GM19099 (cell line): ENCODE data around the gene ANK3.

Experiments
- POLR2A ChIP-seq: IDR thresholded peaks from 3 replicates; pipeline ENCODE4 v1.6.1; 2011; ENCODE audit warnings: low read depth; ENCODE audit not compliant: insufficient read length; ENCODE audit errors: extremely low read depth

The ANK3 gene

DNA sequence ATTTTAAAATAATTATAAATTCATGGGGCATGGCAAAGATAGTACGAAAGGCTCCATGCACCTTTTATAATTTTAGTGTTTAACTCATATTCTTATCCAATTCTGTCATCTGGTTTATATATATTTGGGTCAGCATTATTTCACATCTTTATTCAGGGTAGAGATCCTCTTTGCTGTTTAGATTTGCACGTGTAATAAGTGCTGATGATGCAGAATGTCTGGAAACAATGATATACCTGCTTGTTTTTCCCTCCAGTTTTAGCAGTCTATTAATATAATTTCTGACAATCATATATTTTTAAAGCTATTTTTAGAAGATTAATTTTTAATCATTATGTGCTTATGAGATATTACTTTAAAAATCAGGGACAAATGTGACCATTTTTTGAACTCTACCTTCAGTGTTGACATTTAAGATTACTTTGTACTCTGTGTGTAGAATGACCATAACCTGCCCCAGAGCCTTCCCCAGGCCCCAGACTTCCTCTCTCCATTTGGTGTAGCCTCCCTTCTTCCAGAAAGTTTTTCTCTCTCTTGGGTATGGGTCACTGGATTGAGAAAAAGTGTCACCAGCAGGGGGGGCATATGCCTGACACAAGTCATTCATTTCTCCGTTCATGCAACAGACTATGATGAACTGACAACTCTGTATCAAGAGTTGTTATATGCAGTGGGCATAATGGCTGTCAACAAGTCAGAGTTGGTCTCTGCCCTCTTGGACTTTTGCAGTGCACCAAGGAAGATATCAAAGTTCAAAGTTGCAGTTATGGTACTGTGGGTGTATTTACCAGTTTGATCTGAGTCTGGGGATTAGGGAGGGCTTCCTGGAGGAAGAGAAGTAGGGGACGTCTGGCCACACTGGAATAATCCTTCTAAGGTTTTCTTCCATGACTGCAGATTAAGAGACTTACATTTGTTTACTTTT lies 290.7 kb downstream of the ANK3 start:
- TF ChIP-seq POLR2A: no peak

DNA sequence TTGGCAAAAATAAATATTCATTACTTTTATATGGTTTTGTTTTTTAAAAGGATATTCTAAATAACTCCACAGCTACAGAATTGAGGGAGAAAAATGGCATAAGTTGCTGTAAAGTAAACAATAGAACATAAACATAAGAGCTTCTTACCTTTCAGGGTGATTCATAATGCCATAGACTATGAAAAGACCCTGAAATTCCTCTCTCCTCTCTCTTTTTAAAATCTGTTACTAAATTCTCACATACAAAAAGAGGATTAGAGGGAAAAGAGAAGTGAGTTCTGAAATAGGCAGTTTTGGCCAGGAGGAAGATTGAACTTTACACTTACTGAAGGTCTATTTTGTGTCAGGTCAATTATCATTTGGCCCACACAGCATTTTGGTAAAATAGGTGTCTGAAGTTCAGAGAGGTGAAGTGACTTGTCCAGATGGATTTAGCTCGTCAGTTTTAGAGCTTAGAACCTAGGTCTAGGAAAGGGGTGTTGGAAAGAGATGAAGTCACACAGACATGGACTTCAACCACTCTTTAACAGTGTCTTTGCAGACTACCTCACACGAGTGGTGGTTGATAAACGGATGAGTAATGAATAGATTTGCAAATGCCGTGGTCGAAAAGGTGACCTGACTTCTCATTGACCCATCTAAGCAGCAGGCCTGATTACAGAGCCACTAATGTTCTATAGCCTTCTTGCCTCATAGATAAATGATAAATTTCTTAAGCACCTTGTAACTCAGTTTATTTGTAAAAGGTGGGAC lies 292.7 kb downstream of the ANK3 start:
- TF ChIP-seq POLR2A: no peak

DNA sequence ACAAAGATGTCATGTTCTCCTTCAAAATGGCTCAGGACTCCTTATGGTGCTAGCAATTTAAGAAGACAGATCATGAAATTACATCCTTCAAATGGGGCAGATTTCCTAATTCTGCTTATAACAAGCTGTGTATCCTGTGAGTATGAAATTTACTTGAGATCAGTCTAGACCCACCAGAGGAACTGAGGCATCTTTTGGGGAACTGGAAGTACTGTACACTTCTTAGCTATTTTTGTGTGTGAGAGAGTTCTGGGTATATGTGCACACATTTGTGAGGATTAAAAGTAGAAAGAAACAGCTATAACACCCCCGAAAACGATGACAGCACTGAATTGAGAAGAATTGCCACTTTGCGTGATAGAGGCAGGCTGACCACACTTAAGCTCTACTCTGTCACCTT lies 296.4 kb downstream of the ANK3 start:
- TF ChIP-seq POLR2A: no peak

DNA sequence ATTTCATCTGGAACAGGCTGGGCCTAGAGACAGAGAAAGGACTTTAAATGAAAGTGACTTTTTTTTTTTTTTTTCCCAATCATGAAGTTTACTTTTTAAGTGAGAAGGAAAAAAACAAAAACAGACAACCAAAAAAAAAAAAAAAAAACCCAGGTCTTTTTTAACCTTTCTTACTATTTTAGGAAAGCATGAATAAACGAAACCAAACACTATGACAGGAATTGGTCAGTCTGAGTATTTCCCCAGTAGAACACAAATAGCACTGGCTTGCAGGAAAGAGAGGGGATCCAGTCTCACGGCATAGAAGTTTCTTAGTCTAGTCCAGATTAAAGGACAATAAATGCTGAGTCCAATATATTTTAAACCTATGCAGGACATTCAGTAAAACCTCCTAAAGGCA lies 302.8 kb downstream of the ANK3 start:
- no peak for TF ChIP-seq POLR2A

DNA sequence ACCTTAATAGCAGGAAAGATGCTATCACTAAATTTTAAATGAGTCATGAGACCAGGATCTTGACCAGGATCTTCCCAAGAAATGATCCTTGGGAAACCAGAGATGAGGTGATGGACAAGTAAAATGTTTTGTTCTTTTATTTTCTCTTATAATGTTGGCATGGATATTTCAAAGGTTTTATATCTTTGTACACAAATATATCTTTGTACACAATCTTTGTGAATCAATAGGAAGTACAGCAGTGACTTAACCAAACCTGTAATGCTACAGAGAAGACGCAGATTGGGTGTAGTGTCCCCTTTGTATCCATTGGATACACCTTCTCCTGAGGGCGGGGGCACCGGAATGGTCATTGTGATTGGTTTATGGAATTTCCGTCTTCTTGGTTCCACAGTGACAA lies 303.3 kb downstream of the ANK3 start:
- TF ChIP-seq POLR2A: no peak

DNA sequence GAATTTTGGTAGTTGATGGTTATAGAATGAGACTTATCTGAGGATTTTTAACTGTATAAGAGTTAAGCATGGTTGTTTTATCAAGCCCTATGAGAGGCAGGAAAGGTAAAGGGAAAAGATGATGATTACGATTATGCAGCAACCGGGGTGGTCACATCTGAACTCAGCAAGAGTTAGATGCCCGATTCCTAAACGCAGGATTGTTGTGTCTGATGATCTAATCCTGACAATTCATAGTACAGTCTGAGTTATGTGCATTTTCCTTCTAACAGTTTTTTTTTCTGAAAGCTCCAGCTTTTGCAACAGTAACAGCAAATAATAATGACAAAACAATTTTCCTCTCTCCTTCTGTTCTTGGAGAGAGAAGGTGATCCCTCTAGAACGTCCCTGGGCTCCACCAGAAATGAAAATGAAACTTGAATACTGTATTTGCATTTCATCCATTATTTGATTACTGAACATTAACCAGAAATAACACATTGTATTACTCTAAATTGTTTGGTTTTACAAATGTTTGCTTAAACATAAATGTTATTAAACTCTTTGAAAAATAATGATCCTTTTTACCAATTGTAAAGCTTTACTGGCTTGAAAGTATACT lies 306.8 kb downstream of the ANK3 start:
- TF ChIP-seq POLR2A: no peak

DNA sequence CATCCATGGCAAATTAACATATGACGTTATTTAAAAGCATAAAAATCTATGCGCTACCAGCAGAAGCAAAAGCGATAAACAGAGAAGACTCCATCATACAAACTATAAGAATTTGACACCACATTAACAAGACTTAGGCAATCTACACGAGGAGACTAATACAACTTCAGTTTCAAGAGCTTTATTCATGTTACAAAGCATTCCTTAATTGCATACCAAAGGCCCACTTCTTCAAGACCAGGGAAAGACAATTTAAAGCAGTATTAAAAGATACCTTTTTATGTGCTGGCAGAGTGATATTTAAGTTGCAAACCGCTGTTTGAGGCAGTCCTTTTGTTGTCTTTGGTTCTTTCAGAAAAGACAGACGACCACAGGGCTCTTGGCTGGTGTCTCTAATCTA lies 307.3 kb downstream of the ANK3 start:
- no peak for TF ChIP-seq POLR2A

DNA sequence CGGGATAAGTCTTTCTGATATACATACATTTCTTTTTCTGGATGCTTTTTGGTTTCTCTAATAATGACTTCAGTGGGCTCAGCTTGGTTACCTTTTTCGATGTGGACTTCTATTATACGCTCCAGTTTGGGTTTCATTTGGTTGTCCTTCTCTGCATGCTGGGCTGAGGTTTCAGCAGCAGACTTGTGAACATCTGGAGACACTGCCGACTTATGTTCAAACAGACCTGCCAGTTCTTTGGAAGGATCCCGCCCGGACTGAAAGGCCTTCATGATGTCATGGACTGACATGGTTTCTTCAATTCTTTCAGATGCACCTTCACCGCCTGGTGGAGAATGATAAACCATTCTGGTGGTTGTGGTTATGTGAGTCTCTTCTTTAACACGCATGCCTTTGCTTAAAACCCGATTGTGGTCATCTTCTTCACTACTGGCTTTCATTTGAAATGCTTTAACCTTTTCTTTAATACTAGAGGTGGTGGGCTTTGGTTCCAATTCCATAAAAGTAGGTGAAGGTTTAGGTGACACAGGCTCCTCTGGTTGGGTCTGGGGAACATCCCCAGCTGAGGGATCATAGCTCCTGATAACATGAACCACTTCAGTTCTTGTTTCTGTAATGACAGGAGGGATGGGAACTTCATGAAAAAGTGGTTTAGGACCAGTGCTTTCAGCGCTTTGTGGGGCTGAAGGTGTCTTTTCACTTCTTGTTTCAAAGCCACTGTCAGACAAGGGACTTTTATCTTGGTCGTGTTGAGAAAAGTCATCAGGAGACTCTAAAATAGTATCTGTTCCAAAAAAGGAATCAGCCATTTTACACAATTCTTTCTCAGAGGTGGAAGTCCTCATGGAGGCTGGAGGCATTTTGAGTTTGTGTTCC lies 315.7 kb downstream of the ANK3 start:
- no peak for TF ChIP-seq POLR2A

DNA sequence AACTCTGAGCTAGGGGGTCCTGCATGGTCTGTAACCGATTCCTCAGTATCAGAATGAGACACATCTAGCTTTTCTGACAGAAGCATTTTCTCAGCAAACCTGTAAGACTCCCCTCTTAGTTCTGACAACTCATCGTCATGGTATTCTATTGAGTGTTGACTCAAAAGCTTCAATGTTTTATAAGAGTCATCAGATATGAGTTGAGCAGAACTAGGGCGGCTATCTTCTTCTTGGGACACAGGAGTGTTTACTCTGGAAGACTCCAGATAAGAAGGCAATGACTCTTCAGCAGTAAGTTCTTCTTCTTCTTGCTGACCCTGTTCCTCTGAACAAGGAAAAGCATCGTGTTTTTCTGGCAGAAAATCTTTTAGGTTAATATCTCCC lies 316.3 kb downstream of the ANK3 start:
- TF ChIP-seq POLR2A: no peak

DNA sequence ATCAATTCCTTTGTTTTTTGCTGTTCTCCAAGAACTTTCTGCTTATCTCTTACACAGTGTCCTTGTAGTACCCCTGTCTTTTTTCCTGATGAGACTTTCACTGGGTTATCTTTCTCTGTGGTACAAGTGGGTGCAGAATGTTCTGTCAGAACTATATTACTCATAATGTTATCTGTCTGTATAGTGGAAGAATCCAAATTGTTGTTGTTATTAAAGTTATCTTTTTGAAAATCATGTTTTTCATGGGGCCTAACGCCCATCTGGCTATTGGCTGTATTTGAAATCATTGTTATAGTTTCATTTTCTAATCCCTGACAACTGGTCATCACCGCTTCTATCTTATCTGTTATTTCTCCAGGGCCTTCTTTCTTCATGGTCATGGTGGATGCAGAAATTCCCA lies 320.4 kb downstream of the ANK3 start:
- no peak for TF ChIP-seq POLR2A

DNA sequence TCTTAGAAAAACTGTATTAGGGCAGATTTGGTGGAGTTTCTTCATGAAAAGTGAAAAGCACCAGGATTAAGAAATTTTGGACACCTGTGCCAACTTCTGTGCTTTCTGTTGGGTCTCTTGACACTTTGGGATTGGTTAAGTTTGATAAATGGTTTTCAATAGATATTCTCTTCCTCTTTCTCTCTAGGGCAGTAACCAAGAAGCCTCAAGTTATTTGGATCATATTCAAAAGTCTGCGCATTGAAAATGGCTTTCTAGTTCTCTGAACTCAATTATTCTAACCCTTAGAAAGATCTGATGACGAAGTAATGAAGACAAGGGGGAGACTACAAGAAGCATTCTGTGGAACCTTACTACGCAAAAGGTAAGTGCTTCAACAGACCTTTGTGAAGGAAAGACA lies 339.3 kb downstream of the ANK3 start:
- TF ChIP-seq POLR2A: no peak

DNA sequence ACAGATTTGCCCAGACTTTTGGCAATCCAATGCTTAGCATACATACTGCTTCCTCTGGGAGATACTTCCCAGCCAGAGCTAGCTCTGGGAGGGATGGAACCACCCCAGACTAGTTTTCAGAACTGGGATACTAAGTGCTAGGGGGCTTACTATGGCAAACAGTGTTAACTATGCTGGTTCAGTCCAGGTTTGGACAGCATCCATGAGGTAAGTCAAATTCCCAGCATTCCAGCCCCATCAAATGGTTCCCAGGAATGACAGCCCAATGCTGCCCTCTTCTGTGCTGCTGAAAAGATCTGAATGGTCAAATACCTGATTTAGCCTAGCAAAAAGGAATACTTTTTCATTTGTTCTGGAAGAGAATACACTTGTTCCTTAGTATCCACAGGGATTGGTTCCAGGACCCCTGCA lies 341.6 kb downstream of the ANK3 start:
- TF ChIP-seq POLR2A: no peak

DNA sequence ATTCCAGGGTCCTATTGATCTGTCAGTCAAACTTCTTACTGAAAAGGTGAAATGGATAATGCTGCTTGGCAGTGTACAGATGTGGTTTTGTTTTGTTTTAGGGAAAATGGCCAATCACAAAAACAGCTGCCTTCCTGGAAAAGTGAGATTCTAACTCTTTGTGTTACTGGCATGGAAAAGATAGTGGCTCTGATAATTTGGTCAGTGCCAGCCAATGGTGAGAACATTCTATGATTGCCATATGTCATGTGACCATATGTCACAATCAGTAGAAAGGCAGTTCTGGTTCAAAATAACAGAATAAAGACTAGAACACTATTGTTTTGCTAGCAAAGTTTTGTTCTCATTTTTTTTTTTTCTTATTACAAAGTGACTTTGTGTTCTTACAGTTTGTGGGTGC lies 344.1 kb downstream of the ANK3 start:
- TF ChIP-seq POLR2A: no peak

DNA sequence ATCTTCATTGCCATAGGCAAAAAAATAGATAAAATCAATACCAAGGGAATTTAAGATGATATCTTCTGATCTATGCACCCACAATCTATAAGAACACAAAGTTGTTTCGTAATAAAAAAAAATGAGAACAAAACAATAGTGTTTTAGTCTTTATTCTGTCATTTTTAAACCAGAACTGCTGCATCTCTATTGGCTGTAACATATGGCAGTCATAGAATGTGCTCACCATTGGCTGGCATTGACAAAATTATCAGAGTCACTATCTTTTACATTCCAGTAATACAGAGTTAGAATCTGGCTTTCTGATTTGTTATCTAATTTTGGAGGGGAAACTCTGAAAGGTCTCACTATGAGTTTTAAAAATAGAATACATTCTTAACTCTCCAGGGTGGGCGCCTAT lies 344.7 kb downstream of the ANK3 start:
- no peak for TF ChIP-seq POLR2A

DNA sequence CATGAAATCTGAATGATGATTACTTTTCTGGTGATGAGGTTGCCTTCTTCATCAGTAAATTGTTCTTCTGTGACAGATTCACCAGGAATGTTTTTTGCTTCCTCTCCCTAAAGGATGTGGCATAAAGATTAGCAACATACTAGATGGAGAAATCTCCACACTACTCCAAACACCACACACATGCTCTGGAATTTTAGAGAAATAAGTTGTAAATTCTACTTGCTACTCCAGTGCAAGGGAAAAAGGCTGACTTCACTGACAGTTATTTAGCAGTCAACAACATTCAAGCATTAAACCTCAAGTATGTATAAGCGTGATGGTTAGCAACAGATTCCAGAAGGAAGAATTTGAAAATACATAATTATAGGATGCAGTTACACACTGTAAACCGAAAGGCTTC lies 345.4 kb downstream of the ANK3 start:
- TF ChIP-seq POLR2A: no peak
